Bronchial epithelial cell (primary cell): ENCODE results near the gene GPR135. TPM values are rescaled to one million over a fixed set of nuclear protein-coding genes. Genes with fewer than 3 reads are reported as not detected.
A peak's percentile ranks its signal among the peaks of the same experiment; 100 is the strongest.

ENCODE experiments used
- DNase-seq: peaks from one replicate; pipeline ENCODE4 v3.0.0-alpha.2; 2010; ENCODE audit warnings: low read depth
- FAIRE-seq: peaks from 2 replicates; lab custom pipeline; 2011; peaks lifted over from hg19 to GRCh38; lab: Jason Lieb, UNC
- H3K27me3 ChIP-seq: 2 replicates; pipeline ENCODE4 v1.5.1; 2011; ENCODE audit warnings: low read length; ENCODE audit not compliant: control insufficient read depth, insufficient read depth
- H3K36me3 ChIP-seq: 2 replicates; pipeline ENCODE4 v1.5.1; 2011; ENCODE audit warnings: low read length; ENCODE audit not compliant: control insufficient read depth, insufficient read depth
- H3K4me3 ChIP-seq: 2 replicates; pipeline ENCODE4 v1.5.1; 2011; ENCODE audit warnings: mild to moderate bottlenecking, low read depth, low read length, control low read depth
- CTCF ChIP-seq: IDR thresholded peaks from 2 replicates; pipeline ENCODE4 v1.5.1; 2011; ENCODE audit warnings: mild to moderate bottlenecking, moderate library complexity, low read length, control low read depth, inconsistent platforms; ENCODE audit not compliant: insufficient read depth, severe bottlenecking
- total RNA-seq: library from RNA; depleted of rRNA; stranded (reverse); fragments of >200 nt; gene quantifications from 2 replicates; pipeline ENCODE4 v1.2.1, GENCODE V29; 2014

GPR135 gene
- total RNA-seq, 1 donor from 2014 or later: 0.26 TPM

GRCh38 chr14:59507752-59508103 is 42.5 kb upstream of the GPR135 start:
- H3K4me3 ChIP-seq: no peak overlapping the region
- peaks cover 3% of the 10 kb centered on the region for H3K36me3 ChIP-seq
- FAIRE-seq (peak; percentile 18), DNase-seq (peak; percentile 78)
- H3K27me3 ChIP-seq: no peaks in the 10 kb centered on the region
- TF ChIP-seq CTCF: no peak

GRCh38 chr14:59507063-59507751 is 42.0 kb upstream of the GPR135 start:
- H3K36me3 ChIP-seq: peaks cover 3% of the 10 kb centered on the region
- FAIRE-seq: no peak
- H3K4me3 ChIP-seq: no peak overlapping the region
- H3K27me3 ChIP-seq: no peaks in the 10 kb centered on the region
- peak; percentile 63 for DNase-seq
- TF ChIP-seq CTCF: peak; percentile 89

GRCh38 chr14:59503256-59503655 is 38.1 kb upstream of the GPR135 start:
- FAIRE-seq: no peak
- peaks cover 3% of the 10 kb centered on the region for H3K36me3 ChIP-seq
- H3K27me3 ChIP-seq: no peaks in the 10 kb centered on the region
- no peak for DNase-seq
- no peak for TF ChIP-seq CTCF
- no peak overlapping the region for H3K4me3 ChIP-seq

- TF ChIP-seq CTCF: no peak
- peaks cover 3% of the 10 kb centered on the region for H3K36me3 ChIP-seq
- no peak overlapping the region for H3K4me3 ChIP-seq
- DNase-seq: no peak
- FAIRE-seq: no peak
- no peaks in the 10 kb centered on the region for H3K27me3 ChIP-seq
Measured at GRCh38 chr14:59500732-59501131, 35.6 kb upstream of the GPR135 start.

GRCh38 chr14:59492384-59492783 is 27.2 kb upstream of the GPR135 start:
- no peak overlapping the region for H3K4me3 ChIP-seq
- TF ChIP-seq CTCF: no peak
- FAIRE-seq (no peak), DNase-seq (no peak)
- peaks cover 10% of the 10 kb centered on the region for H3K36me3 ChIP-seq
- H3K27me3 ChIP-seq: no peaks in the 10 kb centered on the region

GRCh38 chr14:59490756-59491155 is 25.6 kb upstream of the GPR135 start:
- Histone ChIP-seq H3K36me3 (peaks cover 10% of the 10 kb centered on the region), H3K4me3 (no peak overlapping the region), H3K27me3 (no peaks in the 10 kb centered on the region)
- TF ChIP-seq CTCF: no peak
- no peak for DNase-seq
- no peak for FAIRE-seq
